HG02588 (cell line): ENCODE results near the gene TEX22.

Source experiments
- ATAC-seq: cut with Tn5 transposase; IDR thresholded peaks from one replicate; pipeline ENCODE4 v1.9.1; 2021; ENCODE audit warnings: mild to moderate bottlenecking, moderate library complexity; ENCODE audit not compliant: unreplicated experiment

TEX22 gene

GRCh38 chr14:105398726-105399465, 558 bp downstream of the TEX22 start:
- ATAC-seq, result peak; percentile 37

DNA sequence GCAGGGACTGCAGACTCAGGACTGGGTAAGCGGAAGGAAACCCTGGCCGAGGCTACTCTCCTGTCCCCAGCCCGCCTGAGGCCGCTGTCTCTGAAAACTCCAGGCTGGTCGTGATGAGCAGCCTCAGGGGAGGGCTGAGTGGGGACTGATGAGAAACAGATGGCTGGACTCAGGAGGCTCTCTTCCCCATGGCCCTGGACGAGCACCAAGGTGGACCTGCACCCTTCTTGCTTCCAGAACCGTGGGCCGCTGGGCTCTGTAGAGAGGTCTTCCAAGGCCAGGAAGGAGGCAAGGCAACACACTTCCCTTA, 1.1 kb downstream of the TEX22 start:
- no peak for ATAC-seq

DNA sequence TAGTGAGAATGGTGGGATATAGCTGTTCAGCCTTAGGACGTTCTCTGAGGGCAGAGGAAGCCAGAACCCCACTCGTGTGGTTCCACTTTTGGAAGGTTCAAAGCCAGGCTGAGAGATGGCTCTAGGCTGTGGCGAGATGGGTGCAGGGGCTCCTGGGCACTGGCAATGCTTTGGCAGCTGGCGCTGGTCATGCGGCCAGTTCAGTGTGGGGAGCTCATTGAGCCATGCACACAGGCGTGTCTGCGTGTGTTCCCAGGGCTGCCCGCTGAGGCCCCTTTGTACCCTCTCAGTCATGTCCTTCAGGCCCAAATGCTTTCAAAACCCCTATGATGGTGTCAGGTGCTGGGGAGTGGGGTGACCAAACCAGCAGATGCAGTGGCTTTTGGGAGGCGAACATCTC, 1.7 kb downstream of the TEX22 start:
- ATAC-seq, result no peak

- ATAC-seq, result no peak
These were observed 3.4 kb downstream of the TEX22 start for GRCh38 chr14:105401699-105402098.

GRCh38 chr14:105408592-105408991, 10.3 kb downstream of the TEX22 start:
- no peak for ATAC-seq

DNA sequence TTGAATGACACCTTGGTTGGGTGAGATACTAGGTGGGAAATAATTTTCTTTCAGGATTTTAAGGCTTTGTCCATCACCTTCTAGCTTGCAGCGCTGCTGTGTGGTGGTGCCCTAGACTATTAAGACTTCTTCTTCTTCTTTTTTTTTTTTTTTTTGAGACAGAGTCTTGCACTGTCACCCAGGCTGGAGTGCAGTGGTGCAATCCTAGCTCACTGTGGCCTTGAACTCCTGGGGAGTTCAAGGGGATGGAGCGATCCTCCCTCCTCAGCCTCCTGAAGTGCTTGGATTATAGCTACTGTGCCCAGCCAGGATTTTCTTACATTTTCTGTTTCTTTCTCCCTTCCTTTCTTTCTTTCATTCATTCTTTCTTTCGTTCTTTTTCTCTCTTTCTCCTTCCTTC, 11.0 kb downstream of the TEX22 start:
- ATAC-seq, result no peak

- no peak for ATAC-seq
These were observed 12.3 kb downstream of the TEX22 start for GRCh38 chr14:105410642-105411016.

- ATAC-seq, result no peak
These were observed 12.9 kb downstream of the TEX22 start for GRCh38 chr14:105411017-105411941.

DNA sequence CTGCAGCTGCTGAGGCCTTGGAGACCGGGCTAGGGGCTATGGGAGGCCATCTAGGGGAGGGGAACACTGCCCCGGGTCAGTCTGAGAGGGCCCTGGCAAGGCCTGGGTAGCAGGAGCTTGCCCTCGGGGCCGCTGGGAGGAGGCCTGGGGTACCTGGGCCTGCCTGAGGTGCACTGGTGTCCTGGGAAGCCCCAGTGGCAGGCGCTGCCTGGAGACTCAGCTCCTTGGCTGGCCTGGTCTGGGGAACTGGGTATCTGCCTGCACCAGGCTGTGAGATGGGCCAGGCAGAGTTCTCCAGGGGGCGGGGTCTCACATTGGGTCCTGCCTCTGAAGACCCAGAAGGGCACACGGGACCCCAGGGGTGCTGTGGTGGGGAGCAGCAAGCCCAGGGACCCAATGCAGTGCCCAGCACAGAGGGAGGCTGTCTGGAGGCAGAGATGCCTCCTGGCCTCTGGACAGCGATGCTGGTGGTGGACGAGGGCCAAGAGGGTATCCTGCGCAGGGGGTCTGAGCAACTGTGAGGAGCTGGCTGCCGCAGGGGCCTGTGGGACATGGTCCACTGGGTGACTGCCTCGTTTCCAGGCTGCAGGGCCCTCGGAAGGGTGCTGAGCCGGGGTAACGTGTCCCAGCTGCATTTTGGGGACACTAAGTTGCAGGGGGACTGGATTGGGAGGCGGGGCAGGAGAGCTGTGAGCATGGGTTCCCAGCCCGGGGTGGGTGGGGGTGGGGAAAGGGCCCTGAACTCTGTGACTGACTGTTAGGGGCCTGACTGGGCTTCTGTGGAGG, 13.8 kb downstream of the TEX22 start:
- no peak for ATAC-seq

- no peak for ATAC-seq
These were observed 14.6 kb downstream of the TEX22 start for GRCh38 chr14:105412771-105413543.

- ATAC-seq, result no peak
These were observed 15.2 kb downstream of the TEX22 start for GRCh38 chr14:105413544-105413886.

- peak; percentile 57 for ATAC-seq
These were observed 16.4 kb downstream of the TEX22 start for GRCh38 chr14:105414456-105415371.

GRCh38 chr14:105415481-105416428, 17.4 kb downstream of the TEX22 start:
- no peak for ATAC-seq

GRCh38 chr14:105416671-105417070, 18.3 kb downstream of the TEX22 start:
- ATAC-seq, result no peak

GRCh38 chr14:105417690-105418121, 19.4 kb downstream of the TEX22 start:
- ATAC-seq, result no peak

- no peak for ATAC-seq
These were observed 20.2 kb downstream of the TEX22 start for GRCh38 chr14:105418269-105419194.
